ENCODE measurements around the gene VEGFA. TPM values are rescaled to one million over a fixed set of nuclear protein-coding genes. Genes with fewer than 3 reads are reported as not detected.
A peak's percentile ranks its signal among the peaks of the same experiment; 100 is the strongest.

The VEGFA gene
- total and polyA plus RNA-seq, 2 of the 8 experiments (the other 6 are each of a cell fraction or from before 2014, with no cell fraction given): 42.2 to 58.5 TPM

- WGBS, 2 experiments (ENCODE audit: extremely low coverage in 1 of 2, insufficient coverage in 1 of 2, insufficient read length in 1 of 2, insufficient replicate concordance in 2 of 2, low coverage in 1 of 2, low lambda C conversion rate in 2 of 2, missing lambda C conversion rate in 1 of 2): 71% methylated on average over 8 of the region's 8 CpGs; no CpG with 5 or more reads in 1 of the 2 experiments
- H4K20me1 ChIP-seq (replicated peaks in 1 of 2; ENCODE audit: control insufficient read depth in 1 of 2, insufficient read depth in 2 of 2, low read length in 2 of 2): peaks cover 0 to 3% of the 10 kb centered on the region in 2 experiments
- CTCF ChIA-PET (ENCODE audit: partially characterized antibody): interaction anchor here (0.6 to 4.6 kb wide), 75 partner anchors 8 to 313 kb away, joined by 3 to 88 read pairs (median 4); partner anchors contain the start of genes MRPS18A and RSPH9
- no peak overlapping the region for H4K91ac ChIP-seq (replicated peaks; ENCODE audit: insufficient read length, low read length)
- no peak overlapping the region for H2AFZ ChIP-seq (ENCODE audit: low read length)
- H3K18ac ChIP-seq (ENCODE audit: extremely low read depth, low read length): no peak overlapping the region
- peaks cover 9% of the 10 kb centered on the region for H3K23me2 ChIP-seq (ENCODE audit: low read depth, low read length)
- FAIRE-seq (no peak), DNase-seq (ENCODE audit: low read depth in 1 of 2, low spot score in 2 of 2) (no peak)
- H4K5ac ChIP-seq (ENCODE audit: insufficient read length, low read depth, low read length): no peak overlapping the region
- H3K27me3 ChIP-seq (replicated peaks in 1 of 4; ENCODE audit: control insufficient read depth in 3 of 4, extremely low read depth in 1 of 4, insufficient read depth in 3 of 4, low read length in 3 of 4): peaks cover 0 to 7% (median 0%) of the 10 kb centered on the region in 4 experiments; a peak in 1 of 7 replicates
- H3K79me2 ChIP-seq (ENCODE audit: control insufficient read depth in 1 of 2, insufficient read depth in 2 of 2, low read length in 2 of 2): peaks cover 0 to 35% of the 10 kb centered on the region in 2 experiments; a peak in 2 of 4 replicates
- no peak overlapping the region for H3K23ac ChIP-seq (ENCODE audit: insufficient read length)
- TF ChIP-seq MAFK (IDR thresholded peaks at IDR 0.05; ENCODE audit: low read depth, low read length) (no peak), RFX5 (IDR thresholded peaks at IDR 0.05; ENCODE audit: borderline replicate concordance, low read depth, low read length) (no peak), SIRT6 (IDR thresholded peaks at IDR 0.05; ENCODE audit: low read length) (no peak), POLR2AphosphoS5 (IDR thresholded peaks at IDR 0.05; ENCODE audit: low read depth, low read length) (no peak), ATF2 (IDR thresholded peaks at IDR 0.05; ENCODE audit: low read length) (no peak), BCL11A (IDR thresholded peaks at IDR 0.05; ENCODE audit: low read depth in 2 of 2, low read length in 2 of 2) (no peak), POU5F1 (IDR thresholded peaks at IDR 0.05; ENCODE audit: low read depth, low read length) (no peak), HDAC2 (IDR thresholded peaks at IDR 0.05; ENCODE audit: borderline replicate concordance in 1 of 2, low read depth in 2 of 2, low read length in 2 of 2) (no peak), RNF2 (IDR thresholded peaks at IDR 0.05; ENCODE audit: borderline replicate concordance, low read depth, low read length, missing control alignments, poor library complexity, severe bottlenecking) (no peak), BACH1 (IDR thresholded peaks at IDR 0.05; ENCODE audit: low read length) (no peak)
- no peak overlapping the region for H2BK5ac ChIP-seq (ENCODE audit: low read depth, low read length)
- peak overlapping the region; percentile 90; the same call in 1 of the 2 replicates for H2BK20ac ChIP-seq (ENCODE audit: low read length)
- H3K9ac ChIP-seq (replicated peaks in 1 of 4; ENCODE audit: extremely low read depth in 1 of 4, low read depth in 3 of 4, low read length in 3 of 4): no peak overlapping the region
- H3K56ac ChIP-seq (replicated peaks; ENCODE audit: insufficient read length, low read depth, low read length): no peak overlapping the region
- H3K36me3 ChIP-seq (ENCODE audit: control insufficient read depth in 2 of 4, insufficient read depth in 4 of 4, low read length in 3 of 4): no peaks in the 10 kb centered on the region
- H3K4ac ChIP-seq (replicated peaks; ENCODE audit: insufficient read length, low read depth, low read length): no peak overlapping the region
- H3K14ac ChIP-seq (ENCODE audit: insufficient read length): no peak overlapping the region
- H3K9me3 ChIP-seq (ENCODE audit: insufficient read depth in 2 of 2, low read depth in 1 of 2, low read length in 1 of 2): no peaks in the 10 kb centered on the region
- no peak overlapping the region for H3K27ac ChIP-seq (ENCODE audit: low read depth, low read length)
- peaks cover 3 to 28% (median 15%) of the 10 kb centered on the region in 4 experiments for H3K4me1 ChIP-seq (replicated peaks in 1 of 4; ENCODE audit: control insufficient read depth in 3 of 4, insufficient read depth in 4 of 4, low read length in 3 of 4)
- H3K79me1 ChIP-seq (ENCODE audit: low read depth, low read length): peaks cover 8% of the 10 kb centered on the region; the same call in 1 of the 2 replicates
- no peak overlapping the region for H2BK15ac ChIP-seq (ENCODE audit: low read length)
- POLR2A ChIA-PET (ENCODE audit: partially characterized antibody): interaction anchor here (0.6 to 4.2 kb wide), 28 partner anchors 7 to 1624 kb away, joined by 3 to 38 read pairs (median 8); partner anchors contain the start of genes GTPBP2 and RSPH9
- peak overlapping the region; percentile 88 to 90; a peak in 2 of 4 replicates for H3K4me2 ChIP-seq (ENCODE audit: insufficient read depth in 1 of 2, low read depth in 2 of 2, low read length in 2 of 2)
- no peak overlapping the region for H4K8ac ChIP-seq (ENCODE audit: extremely low read depth, insufficient read depth, low read length)
- H2AK5ac ChIP-seq (ENCODE audit: low read depth, low read length): no peak overlapping the region
- peak overlapping the region in 1 of 4 experiments; percentile 87; a peak in 2 of 8 replicates for H3K4me3 ChIP-seq (ENCODE audit: extremely low read depth in 1 of 4, insufficient read depth in 2 of 4, low read depth in 3 of 4, low read length in 4 of 4)
- no peak overlapping the region for H2BK120ac ChIP-seq (replicated peaks; ENCODE audit: low read depth, low read length)
- 0 out of 2 replicates have a peak overlapping the region, but pooled peaks have one; percentile 50 for H2BK12ac ChIP-seq (ENCODE audit: low read depth, low read length)
Measured at GRCh38 chr6:43768983-43769525, 957 bp upstream of the VEGFA start.
